Activated CD8-positive, alpha-beta memory T cell treated with anti-CD3 and anti-CD28 coated beads, Interleukin-2, amount 50 U/mL, for 24 hours (primary cell): ENCODE data around the gene CRTAC1.
"Not testable (repeated sequence)": the region's sequence is repeated elsewhere in the genome, so short reads cannot be mapped to it uniquely, and the experiment has no call there.

Experiments
- DNase-seq: peaks from one replicate; pipeline ENCODE4 v3.0.0-alpha.2; 2020; ENCODE audit errors: extremely low read depth

The CRTAC1 gene

DNA sequence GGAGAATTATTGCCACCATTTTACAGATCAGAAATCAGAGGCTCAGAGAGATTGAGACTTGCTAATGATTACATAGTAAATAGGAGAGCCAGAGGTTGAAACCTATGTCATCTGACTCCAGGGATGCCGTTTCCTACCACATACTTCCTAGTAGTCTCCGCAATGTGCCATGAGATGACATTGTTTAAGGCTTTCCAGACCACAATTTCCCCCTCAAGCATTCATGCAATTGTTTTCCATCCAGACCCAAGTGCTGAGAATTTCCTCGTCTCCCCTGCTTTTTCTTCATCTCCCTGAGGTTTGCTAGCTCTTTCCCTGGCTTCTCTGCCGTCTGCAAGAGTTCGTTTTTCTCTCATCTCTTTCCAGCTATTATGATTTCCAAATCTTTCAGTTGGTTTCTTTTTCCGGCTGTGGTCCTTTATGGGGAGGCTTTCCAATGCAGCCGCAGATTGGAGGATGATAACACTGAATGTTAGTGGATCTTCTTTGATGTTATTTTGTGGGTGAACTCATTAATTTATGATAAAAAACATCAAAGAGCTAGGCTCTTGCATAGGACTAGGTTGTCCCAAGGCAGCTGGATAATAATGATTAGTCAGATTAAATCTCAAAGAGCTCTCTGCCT, 187.7 kb downstream of the CRTAC1 start:
- DNase-seq, result no peak

DNA sequence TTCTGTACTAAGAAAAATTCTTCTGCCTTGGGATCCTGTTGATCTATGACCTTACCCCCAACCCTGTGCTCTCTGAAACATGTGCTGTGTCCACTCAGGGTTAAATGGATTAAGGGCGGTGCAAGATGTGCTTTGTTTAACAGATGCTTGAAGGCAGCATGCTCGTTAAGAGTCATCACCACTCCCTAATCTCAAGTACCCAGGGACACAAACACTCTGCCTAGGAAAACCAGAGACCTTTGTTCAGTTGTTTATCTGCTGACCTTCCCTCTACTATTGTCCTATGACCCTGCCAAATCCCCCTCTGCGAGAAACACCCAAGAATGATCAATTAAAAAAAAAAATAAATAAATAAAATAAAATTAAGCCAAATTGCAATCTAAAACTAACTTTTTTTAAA, 188.3 kb downstream of the CRTAC1 start:
- DNase-seq, result not testable (repeated sequence)

DNA sequence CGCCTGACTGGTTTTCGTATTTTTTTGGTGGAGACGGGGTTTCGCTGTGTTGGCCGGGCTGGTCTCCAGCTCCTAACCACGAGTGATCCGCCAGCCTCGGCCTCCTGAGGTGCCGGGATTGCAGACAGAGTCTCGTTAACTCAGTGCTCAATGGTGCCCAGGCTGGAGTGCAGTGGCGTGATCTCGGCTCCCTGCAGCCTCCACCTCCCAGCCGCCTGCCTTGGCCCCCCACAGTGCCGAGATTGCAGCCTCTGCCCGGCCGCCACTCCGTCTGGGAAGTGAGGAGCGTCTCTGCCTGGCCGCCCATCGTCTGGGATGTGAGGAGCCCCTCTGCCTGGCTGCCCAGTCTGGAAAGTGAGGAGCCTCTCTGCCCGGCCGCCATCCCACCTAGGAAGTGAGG, 189.3 kb downstream of the CRTAC1 start:
- not testable (repeated sequence) for DNase-seq

DNA sequence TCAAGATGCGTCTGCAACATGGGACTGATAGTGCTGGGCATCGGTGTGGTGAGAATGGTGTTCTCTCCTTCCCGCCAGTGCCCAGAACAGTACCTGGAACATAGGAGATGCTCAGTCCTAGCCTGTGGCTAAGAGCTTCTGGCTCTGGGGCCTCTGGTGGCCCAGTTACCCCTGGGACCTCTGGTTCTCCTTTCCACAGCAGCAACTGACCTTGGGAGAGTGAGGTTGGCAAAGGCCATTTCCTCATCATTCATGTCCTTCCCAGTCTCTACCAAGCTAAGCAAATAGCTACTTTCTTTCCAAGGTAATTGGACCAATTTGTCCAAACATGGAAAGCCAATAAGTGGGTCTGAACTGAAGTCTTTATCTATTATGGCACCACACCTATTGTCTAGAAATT, 192.3 kb downstream of the CRTAC1 start:
- no peak for DNase-seq

DNA sequence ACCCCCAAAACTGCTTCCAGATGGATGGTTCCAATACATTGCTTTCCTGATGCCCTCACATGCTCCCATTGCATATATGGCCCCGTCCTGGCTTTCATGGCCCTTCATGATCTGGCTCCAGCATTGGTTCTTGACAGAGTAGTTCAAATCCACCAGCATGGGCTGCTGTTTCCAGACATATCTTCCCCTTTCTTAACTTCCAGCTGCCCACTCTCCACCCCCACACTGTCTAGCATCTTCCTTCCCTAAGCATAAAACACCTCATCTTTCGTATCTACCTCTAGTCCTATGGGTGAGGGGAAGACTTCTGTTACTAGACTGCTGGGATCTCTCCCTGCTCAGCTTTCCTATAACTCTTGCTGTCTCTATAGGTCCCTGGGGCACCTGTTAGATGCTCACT, 194.0 kb downstream of the CRTAC1 start:
- DNase-seq, result no peak

DNA sequence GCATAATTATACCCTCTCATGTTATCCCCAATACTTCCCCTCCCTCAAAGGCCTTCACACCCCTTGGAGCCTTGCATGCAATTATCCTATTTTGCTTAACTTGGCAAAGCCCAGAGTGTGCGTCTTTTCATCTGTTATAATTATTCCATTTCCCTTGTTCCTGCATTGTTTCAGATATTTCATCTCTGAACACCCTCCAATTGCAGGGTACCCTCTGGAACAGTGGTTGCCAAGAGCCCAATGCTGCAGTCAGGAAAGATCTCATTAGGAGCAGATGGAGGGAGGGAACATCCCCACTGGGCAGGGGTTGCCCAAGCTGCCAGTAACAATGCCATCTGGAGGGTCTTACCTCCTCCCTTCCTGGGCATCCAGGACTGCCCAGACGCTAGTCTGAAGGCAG, 199.2 kb downstream of the CRTAC1 start:
- no peak for DNase-seq

DNA sequence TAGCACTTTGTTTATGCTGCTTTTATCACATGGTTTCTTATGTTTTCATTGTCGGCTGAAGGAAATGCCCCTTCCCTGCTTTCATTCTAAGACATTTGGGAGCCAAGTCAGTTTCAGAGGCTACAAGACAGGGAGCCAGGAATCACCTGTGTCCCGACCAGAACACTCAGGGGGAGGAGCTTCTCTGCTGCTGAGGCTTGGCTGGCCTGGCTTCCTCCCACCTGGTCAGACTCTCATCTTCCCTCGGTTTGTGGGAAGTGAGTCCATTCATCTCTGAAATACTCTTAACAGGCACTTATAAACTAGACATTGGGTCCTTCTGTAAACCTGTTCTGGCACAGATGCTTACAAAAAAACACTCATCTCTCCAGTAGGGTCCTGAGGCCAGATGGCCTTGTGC, 200.4 kb downstream of the CRTAC1 start:
- no peak for DNase-seq

DNA sequence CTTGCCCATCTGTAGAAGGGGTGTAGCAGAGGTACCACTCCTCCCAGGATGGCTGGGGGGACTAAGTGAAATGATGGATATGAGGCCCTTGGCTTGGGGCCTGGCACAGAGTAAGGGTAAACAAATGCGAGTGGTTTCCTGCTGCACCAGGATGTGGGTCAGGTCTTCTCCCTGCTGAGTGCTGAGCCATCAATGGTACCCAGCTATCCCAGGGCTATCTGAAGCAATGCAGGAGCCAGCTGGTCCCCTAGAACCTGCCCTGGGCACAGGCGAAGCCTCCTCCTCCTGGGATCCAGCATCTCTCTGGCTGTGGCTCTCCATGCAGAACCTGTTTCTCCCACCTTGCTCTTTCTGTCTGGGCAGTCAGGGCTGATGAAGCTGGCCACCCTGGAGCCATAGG, 201.7 kb downstream of the CRTAC1 start:
- DNase-seq, result no peak

DNA sequence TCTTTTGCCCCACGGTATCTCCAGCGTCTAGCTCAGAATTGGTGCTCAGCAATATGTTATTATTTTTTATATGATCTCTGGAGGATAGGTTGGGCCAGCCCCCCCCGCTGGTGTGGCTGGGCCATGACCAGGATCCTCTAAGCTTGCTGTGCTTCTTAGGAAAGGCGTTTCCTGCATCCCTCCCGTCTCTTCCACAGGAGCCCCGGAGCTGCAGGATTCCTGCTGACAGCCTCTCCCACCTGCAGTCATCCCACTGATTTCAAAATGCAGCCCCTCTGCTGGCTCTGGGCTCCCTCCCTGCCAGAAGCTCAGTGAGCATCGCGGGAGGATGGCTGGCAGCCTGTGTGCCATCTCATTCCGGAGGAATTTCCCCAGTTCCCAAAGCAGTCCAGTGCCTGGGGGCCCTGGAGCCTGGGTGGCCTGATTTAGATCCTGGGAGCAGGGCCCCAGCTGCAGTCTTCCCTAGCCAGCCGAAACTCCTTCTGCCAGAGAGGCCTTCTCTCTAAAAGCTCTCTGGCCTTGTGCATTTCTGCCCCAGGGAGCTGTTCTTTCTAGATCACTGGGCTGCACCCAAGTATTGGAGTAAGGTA, 202.6 kb downstream of the CRTAC1 start:
- no peak for DNase-seq

DNA sequence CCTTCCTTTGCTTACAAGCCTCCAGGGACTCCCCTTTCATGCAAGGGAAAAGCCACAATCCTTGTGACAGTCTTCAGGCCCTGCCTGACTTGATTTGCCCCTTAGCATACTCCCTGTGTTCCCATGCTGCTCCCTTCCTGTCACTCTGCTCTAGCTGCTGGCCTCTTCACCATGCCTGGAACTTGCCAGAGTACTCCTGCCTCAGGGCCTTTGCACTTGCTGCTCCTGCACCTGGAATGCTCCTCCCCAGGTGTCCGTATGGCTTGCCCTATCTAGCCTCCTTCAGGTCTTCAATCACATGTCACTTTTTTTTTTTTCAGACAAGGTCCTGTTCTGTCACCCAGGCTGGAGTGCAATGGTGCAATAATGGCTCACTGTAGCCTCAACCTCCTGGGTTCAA, 203.5 kb downstream of the CRTAC1 start:
- no peak for DNase-seq

DNA sequence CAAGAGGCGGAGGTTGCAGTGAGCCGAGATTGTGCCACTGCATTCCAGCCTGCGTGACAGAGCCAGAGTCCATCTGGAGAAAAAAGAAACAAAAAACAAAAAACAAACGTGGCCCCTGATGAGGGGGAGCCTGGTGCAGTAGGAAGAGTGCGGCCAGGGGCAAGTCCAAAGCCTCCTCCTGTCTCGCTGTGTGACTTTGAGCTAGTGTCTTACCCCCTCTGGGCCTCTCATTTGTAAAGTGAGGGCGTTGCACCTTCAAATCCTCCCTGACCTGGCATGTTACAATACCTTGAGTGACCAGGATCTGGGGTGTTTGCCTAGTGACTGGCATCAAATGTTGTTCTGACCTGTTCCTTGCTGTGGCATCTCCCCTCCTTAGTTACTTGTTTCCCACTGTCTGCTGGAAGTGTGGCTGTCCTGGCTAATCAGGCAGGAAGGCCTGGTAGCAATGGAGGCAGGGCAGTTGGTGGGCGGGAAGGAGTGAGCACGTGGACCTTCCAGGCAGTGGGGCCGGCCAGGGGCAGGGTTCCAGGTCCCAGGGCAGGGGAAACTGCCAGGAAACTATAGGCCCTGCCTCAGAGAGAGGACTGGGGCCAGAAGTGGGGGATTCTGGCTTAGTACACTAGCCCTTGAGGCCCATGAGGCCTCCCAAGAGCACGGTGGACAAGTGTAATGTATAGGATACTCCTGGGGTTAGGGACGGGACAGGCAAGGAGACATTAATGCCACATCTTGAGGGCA, 205.2 kb downstream of the CRTAC1 start:
- no peak for DNase-seq

DNA sequence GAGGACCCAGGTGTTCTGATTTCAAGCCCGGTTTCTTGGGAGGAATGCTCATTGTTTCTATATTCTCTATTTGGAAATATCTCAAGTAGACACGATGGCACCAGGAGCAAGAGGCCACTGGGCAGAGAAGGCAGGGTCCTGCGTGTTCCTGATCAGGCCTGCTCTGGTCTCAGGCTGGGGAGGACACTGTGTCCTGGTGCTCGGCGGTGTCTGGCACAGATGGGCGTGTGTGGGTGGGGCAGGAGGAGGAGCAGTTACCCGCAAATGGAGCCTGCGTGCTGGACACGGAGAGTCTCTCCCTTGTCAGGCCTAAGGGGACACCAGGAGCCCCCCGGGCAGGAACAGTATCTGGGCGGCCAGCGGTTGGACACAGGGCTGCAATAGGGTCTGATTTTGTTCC, 206.7 kb downstream of the CRTAC1 start:
- DNase-seq, result no peak

DNA sequence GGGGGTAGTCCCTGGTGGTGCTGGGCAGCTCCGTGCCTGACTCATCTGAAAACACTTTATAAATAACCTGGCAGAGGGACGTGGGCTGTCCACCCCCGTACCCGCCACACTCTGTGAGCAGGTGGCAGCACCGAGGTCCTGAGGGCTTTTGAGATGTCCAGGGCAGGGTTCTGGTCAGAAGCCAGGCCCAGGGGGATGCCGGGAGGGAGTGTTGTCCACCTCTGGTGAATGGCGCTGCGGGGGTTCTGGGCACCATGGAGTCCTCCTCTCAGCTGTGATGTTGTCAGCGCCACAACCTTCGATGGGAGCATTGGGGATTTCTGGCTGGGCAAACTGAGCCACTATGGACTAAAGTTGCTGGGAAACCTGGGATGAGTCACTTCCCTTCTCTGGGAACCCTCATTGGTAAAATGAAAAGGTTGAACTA, 208.1 kb downstream of the CRTAC1 start:
- DNase-seq, result no peak

DNA sequence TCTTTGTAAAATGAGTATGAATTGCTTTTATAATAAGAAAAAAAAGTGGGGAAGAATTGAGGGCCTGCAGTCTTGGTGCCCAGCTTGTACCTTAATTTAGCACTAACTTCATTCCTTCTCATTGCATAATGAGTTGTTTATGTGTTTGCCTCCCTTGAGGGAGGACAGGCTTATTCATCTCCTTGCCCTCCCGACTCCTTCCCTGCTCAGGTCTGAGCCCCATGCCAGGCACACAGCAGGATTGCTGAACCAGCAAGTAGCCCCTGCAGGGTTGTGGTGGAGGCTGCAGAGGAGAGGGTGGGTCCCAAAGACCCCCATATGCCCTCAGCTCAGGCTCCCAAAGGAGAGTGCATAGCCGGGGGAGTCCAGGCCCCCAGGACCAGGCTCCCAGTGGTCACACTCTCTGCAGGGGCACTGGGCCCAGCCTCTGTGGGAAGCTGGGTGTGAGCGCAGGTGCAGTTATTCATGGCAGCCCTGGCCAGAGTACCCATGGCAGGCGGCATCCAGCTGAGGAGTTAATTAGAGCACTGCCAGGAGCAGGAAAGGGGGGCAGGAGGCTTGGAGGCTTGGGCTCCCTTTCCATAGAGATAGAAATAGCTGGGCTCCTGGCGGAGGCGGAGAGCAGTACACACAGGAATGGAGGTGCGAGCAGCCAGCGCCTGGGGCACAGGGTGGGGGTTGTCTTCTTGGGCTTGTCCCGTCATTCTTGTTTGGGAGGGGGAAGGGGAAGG, 208.9 kb downstream of the CRTAC1 start:
- DNase-seq, result no peak

DNA sequence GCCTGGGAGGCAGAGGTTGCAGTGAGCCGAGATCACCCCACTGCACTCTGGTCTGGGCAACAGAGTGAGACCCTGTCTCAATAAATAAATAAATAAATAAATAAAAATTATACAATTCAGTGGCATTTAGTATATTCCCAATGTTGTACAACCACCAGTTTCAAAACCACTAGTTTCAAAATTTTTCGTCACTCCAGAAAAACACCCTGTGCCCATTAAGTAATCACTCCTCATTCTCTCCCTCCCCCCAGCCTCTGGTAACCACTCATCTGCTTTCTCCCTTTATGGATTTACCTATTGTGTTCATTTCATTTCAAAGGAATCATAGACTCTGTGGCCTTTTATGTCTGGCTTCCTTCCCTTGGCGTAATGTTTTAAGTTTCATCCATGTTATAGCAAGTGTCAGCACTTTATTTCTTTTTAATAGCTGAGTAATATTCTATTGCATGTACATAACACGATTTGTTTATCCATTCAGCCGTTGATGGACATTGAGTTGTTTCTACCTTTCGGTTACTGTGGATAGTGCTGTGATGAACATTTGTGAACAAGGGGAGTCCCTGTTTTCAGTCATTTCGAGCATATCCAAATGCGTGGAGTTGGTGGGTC, 210.2 kb downstream of the CRTAC1 start:
- DNase-seq, result no peak

DNA sequence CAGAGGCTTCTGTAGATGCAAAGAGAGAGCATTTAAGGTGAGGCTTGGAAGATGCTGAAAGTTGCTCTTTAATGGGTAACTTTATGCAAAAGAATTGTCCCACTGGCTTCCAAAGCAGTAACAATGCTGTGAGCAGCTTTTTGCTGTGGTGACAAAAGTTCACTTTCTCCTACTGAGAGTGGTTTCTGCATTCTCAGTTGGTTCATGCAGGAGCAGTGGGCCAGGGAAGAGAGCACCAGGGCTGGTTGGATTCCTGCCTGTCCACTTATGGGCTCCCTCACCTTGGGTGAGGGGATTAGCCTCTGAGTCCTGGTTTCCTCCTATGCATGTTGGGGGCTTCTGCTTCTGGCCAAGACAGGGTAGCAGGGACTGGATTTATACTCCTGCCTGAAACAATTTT, 211.8 kb downstream of the CRTAC1 start:
- DNase-seq, result no peak

DNA sequence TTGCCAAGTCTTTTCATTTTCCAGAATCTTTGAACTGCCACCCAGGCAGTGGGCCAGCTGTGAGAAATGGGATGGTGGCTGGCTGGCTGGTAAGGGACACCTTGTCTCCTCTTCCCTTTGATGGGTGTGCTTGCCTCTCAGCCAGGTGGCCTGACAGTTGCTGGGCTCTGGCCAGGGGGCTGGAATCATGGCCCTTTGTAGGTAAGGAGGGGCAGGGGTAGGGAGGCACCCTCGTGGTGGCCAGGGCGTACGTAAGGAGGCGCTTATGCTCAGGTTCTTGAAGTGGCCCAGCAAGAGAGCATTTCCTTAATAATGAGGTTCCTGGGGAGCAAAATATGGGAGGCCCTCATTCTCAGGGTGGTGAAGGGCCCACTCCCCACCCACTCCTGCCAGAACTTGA, 213.8 kb downstream of the CRTAC1 start:
- DNase-seq, result no peak
